Activated CD4-positive, alpha-beta T cell treated with anti-CD3 and anti-CD28 coated beads, Interleukin-2, amount 50 U/mL, for 4 hours (primary cell): ENCODE data around the gene UNC93B1.

Experiments used
- DNase-seq, 2 experiments: peaks; one replicate each; pipeline ENCODE4 v3.0.0-alpha.2; 2020

UNC93B1 gene

GRCh38 chr11:68021167-68021787 lies 17.4 kb upstream of the UNC93B1 start:
- DNase-seq = no peak

- no peak for DNase-seq
These were observed 16.7 kb upstream of the UNC93B1 start for GRCh38 chr11:68020575-68020974.

- DNase-seq = no peak
These were observed 15.6 kb upstream of the UNC93B1 start for GRCh38 chr11:68019486-68019885.

DNA sequence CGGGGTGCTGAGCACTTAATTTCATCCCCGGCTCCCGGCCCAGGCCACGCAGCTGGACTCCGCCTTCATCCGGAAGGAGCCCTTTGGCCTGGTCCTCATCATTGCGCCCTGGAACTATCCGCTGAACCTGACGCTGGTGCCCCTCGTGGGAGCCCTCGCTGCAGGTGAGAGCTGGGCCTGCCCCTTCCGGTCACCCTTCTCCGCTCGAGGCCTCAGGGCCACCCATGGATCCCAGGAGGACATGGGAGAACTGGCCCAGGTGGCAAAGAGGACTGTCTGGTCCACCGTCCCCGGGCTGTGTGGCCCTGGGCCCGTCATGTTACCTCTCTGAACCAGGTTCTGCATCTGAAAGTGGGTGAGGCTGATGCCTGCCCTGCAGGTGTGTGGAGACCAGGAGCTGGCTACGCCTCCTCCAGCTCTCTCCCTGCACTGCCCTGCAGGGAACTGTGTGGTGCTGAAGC lies 14.9 kb upstream of the UNC93B1 start:
- DNase-seq = no peak

DNA sequence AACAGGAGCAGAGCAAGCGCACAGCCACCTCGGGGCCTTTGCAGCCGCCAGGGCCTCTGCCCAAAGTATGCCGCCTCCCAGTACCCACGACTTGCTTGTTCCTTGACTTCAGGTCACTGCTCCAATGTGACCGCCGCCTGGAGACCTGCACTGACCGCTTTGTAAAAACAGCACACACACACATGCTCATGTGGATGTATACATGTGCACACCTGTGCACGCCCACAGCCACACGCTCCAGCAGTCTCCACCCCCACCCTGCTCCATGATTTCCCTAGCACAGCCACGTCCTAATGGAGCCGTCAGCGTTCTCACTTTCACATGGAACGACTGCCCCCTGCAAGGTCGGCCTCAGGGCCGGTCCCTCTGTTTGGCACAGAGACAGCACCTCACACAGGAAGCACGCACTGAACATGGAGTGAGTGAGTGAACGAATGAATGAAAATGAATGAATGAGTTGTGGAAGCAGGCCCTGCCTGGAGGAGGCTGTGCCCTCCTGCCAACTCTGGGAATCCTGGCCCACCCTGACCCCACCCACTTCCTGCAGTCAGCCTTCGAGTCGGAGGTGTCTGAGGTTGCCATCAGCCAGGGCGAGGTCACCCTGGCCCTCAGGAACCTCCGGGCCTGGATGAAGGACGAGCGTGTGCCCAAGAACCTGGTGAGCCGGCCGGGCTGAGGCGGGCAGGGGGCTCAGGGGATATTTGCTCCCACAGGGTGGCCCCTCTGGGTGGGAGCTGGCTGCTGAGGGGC lies 14.3 kb upstream of the UNC93B1 start:
- no peak for DNase-seq

- no peak for DNase-seq
These were observed 13.3 kb upstream of the UNC93B1 start for GRCh38 chr11:68016904-68017817.

GRCh38 chr11:68016161-68016903 lies 12.4 kb upstream of the UNC93B1 start:
- DNase-seq = no peak

GRCh38 chr11:68015467-68015866 lies 11.6 kb upstream of the UNC93B1 start:
- DNase-seq = no peak

GRCh38 chr11:68014947-68015447 lies 11.1 kb upstream of the UNC93B1 start:
- DNase-seq = no peak

GRCh38 chr11:68014157-68014946 lies 10.5 kb upstream of the UNC93B1 start:
- DNase-seq = no peak

GRCh38 chr11:68013611-68014156 lies 9.8 kb upstream of the UNC93B1 start:
- DNase-seq = no peak

GRCh38 chr11:68012843-68013610 lies 9.1 kb upstream of the UNC93B1 start:
- no peak for DNase-seq

DNA sequence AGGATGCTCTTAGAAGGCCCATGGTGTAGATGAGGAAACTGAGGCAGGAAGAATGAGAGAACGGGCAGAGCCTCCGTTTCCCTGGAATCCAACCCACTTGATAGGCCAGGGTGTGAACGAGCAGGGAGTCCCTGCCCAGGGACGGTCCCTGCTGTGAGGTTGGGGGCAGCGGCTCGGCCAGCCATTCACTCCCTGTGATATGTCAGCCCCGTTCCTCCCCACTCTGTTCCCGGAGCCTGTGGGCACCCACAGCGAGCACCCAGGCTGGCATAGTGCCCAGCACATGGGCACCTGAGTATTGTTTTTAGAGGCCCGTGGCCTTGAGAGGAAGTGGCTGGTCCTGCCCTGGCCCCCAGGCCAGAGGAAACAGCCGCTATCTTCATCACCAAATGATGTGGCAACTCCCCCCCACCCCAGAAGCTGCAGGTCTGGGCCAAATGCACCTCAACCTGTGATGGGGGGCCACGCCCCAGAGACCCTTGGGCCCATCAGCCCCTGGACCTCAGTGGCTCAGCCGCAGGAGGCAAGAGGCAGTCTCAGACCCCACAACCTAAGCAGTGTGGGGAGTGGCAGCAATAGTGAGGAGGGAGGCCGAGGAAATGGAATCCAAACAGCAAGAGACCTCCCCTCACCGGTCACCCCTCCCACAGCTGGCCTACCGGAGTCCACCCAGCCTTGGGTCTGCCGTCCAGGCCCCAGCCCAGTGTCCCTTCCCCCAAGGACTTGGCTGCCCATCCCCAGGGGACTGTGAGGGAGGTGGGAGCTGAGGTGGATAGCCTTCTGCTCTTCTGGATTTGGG lies 8.3 kb upstream of the UNC93B1 start:
- no peak for DNase-seq

GRCh38 chr11:68011051-68011943 lies 7.4 kb upstream of the UNC93B1 start:
- no peak for DNase-seq

DNA sequence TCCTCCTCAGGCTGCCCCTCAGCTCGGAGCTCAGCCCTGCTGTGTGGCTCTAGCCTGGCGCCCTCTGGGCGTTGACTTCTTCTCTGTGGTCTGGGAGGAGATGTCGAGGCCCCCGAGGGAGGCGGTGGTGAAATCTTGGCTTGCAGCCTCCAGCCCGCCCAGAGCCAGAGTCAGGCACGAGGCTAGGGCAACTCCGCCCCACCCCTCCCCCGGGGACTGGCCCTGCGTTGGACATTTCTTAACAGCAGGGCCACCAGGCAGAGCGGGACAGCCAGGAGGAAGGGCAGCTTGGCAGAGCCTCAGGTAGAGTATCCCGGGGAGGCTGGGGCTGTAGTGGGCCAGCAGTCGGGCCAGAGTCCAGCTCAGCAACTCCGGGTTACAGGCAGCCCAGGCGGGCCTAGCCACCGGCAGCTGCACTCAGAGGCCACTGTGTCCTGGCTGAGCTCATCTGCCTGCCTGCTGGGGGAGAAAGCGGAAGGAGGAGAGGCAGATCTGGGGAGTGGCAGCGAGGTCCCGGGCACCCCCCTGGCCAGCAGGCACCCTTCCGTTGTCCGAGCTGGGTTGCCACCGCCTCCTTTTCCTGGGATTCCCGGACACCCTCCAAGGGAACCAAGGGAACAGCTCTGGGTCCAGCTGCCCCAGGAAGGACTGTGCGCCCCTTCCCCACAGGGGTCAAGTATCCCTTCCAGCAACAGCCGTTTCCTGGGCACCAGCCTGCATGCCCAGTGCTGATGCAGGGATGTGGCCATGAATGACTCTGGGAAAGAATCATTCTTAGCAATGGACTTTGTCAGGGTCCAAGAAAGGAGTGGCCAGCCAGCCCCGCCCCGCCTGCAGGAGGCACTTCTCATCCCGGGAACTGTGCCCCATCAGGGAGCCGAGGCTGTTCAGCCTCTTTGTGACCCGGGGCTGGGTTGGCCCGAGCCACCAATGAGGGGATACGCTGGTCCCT lies 6.5 kb upstream of the UNC93B1 start, which contains the start of gene ALDH3B1:
Gene ALDH3B1, plus strand, starts transcription at position 238 of the 952 bp plus-strand sequence. CDS start 4,971 bp downstream, outside the sequence.
- DNase-seq = no peak

DNA sequence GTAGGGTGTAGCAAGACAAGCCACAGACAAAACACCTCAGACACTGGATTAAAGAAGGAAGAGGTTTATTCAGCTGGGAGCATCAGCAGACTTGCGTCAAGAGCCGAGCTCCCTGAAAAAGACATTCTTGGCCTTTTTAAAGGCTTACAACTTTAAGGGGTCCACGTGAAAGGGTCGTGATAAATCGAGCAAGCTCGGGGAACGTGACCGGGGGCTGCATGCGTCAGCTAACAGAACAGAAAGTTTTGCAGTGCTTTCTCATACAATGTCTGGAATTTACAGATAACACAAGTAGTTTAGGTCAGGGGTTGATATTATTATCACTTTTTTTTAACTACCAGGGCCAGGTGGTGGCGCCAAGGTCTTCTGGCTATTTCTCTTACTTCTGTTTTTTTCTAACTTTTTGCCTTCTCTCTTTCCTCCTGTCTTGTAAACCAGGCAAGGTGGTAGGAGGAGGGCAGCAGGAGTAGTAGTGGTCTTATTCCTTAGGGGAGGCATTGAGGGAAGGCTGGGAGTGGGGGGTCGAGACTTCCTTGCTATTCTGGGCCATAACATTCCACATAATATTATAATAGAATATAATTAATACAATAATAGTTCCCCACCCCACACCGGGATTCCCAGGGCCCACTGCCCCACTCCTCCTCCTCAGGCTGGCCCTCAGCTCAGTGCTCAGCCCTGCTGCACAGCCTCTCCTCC lies 5.6 kb upstream of the UNC93B1 start:
- no peak for DNase-seq
